ENCODE measurements around the gene STPG4.
"Not testable (repeated sequence)": the region's sequence is repeated elsewhere in the genome, so short reads cannot be mapped to it uniquely, and the experiment has no call there.

The STPG4 gene

GRCh38 chr2:47155091-47155876 is at the start of gene STPG4:
STPG4 (minus strand) TSS chr2:47155308; CDS start chr2:47155251, 57 bp downstream.
- DNase-seq (ENCODE audit: low spot score): no peak

GRCh38 chr2:47204691-47205090 is 49.6 kb upstream of the STPG4 start:
- DNase-seq (ENCODE audit: low spot score): no peak

- DNase-seq (ENCODE audit: low spot score): no peak
Observed at GRCh38 chr2:47203995-47204394, 48.9 kb upstream of the STPG4 start.

GRCh38 chr2:47201224-47201623 is 46.1 kb upstream of the STPG4 start:
- DNase-seq (ENCODE audit: low spot score): no peak

GRCh38 chr2:47198985-47199451 is 43.9 kb upstream of the STPG4 start:
- DNase-seq (ENCODE audit: low spot score): no peak

GRCh38 chr2:47196499-47196898 is 41.4 kb upstream of the STPG4 start:
- no peak for DNase-seq (ENCODE audit: low spot score)

- no peak for DNase-seq (ENCODE audit: low spot score)
Observed at GRCh38 chr2:47196046-47196445, 40.9 kb upstream of the STPG4 start.

GRCh38 chr2:47195148-47195547 is 40.0 kb upstream of the STPG4 start:
- no peak for DNase-seq (ENCODE audit: low spot score)

- no peak for DNase-seq (ENCODE audit: low spot score)
Observed at GRCh38 chr2:47194410-47194809, 39.3 kb upstream of the STPG4 start.

GRCh38 chr2:47193607-47194006 is 38.5 kb upstream of the STPG4 start:
- DNase-seq (ENCODE audit: low spot score): peak; percentile 47

- no peak for DNase-seq (ENCODE audit: low spot score)
Observed at GRCh38 chr2:47190188-47190881, 35.2 kb upstream of the STPG4 start.

- DNase-seq (ENCODE audit: low spot score): no peak
Observed at GRCh38 chr2:47189635-47190034, 34.5 kb upstream of the STPG4 start.

GRCh38 chr2:47187069-47187468 is 32.0 kb upstream of the STPG4 start:
- DNase-seq (ENCODE audit: low spot score): no peak

- no peak for DNase-seq (ENCODE audit: low spot score)
Observed at GRCh38 chr2:47186351-47186750, 31.2 kb upstream of the STPG4 start.

- DNase-seq (ENCODE audit: low spot score): not testable (repeated sequence)
Observed at GRCh38 chr2:47185098-47185497, 30.0 kb upstream of the STPG4 start.

GRCh38 chr2:47181176-47181575 is 26.1 kb upstream of the STPG4 start:
- no peak for DNase-seq (ENCODE audit: low spot score)

- no peak for DNase-seq (ENCODE audit: low spot score)
Observed at GRCh38 chr2:47180531-47180930, 25.4 kb upstream of the STPG4 start.

- DNase-seq (ENCODE audit: low spot score): no peak
Observed at GRCh38 chr2:47179388-47179787, 24.3 kb upstream of the STPG4 start.

- no peak for DNase-seq (ENCODE audit: low spot score)
Observed at GRCh38 chr2:47178341-47178740, 23.2 kb upstream of the STPG4 start.

- no peak for DNase-seq (ENCODE audit: low spot score)
Observed at GRCh38 chr2:47177043-47177565, 22.0 kb upstream of the STPG4 start.

GRCh38 chr2:47174733-47175361 is 19.7 kb upstream of the STPG4 start:
- no peak for DNase-seq (ENCODE audit: low spot score)

- peak; percentile 47 for DNase-seq (ENCODE audit: low spot score)
Observed at GRCh38 chr2:47173986-47174732, 19.1 kb upstream of the STPG4 start.
